ENCODE data around the gene PODXL.

- TF ChIP-seq EZH2 (IDR thresholded peaks at IDR 0.05; ENCODE audit: low read length, unreplicated experiment) = no peak
- TF ChIP-seq CTCF (conservative IDR thresholded peaks at IDR 0.05; ENCODE audit: low read depth, low read length) = no peak
Observed at GRCh38 chr7:131487217-131487616, 69.2 kb downstream of the PODXL start.
